Left colon (tissue), 2 donors: Measurements from ENCODE around the gene AKR7A2. TPM values are rescaled to one million over a fixed set of nuclear protein-coding genes. Genes with fewer than 3 reads are reported as not detected.

Experiments
- ATAC-seq: fragments of 200-7000 bp; cut with Tn5 transposase; one replicate; pipeline ENCODE4 v1.9.1; 2020; ENCODE audit warnings: mild to moderate bottlenecking, moderate library complexity
- DNase-seq, 2 donors: peaks; one replicate each; pipeline ENCODE4 v3.0.0-alpha.2; 2020
- intact Hi-C, 2 donors: fragments of 100-400 bp; cut with DNase I in 1 of 2; cut with micrococcal nuclease in 1 of 2; formaldehyde crosslinking; loops; one replicate each; pipeline versions ENCODE4 v1.11.2 to v1.14.0; 2022; cut with DNase I, micrococcal nuclease
- total RNA-seq, 2 donors: library from RNA; stranded (reverse); fragmentation: NEBNext Ultra II Directional; extraction: Animal tissue kit (Norgen Biotek cat#: 25700); gene quantifications; one replicate each; pipeline ENCODE4 v1.2.1, GENCODE V29; 2021
- donor health status: DM: no; HTN: no; CAD: no.
- donor health status: DM: yes; HTN: yes; CAD: no.

Gene AKR7A2
- total RNA-seq, 2 donors from 2014 or later = 98.7 to 104 TPM

GRCh38 chr1:19329611-19330010 is 17.7 kb upstream of the AKR7A2 start:
- ATAC-seq (no peak), DNase-seq (no peak)
- intact Hi-C loops = no loop called here

- DNase-seq (no peak), ATAC-seq (no peak)
- intact Hi-C loops = no loop called here
These were observed 17.2 kb upstream of the AKR7A2 start for GRCh38 chr1:19329188-19329587.

- intact Hi-C loops = no loop called here
- DNase-seq (no peak), ATAC-seq (no peak)
These were observed 16.5 kb upstream of the AKR7A2 start for GRCh38 chr1:19328486-19328885.

- intact Hi-C loops = no loop called here
These were observed 15.8 kb upstream of the AKR7A2 start for GRCh38 chr1:19327736-19328135.

GRCh38 chr1:19327301-19327700 is 15.4 kb upstream of the AKR7A2 start:
- intact Hi-C loops = no loop called here
- ATAC-seq = no peak
- DNase-seq = no peak

More at GRCh38 chr1:19327736-19328135, 15.8 kb upstream of the AKR7A2 start:
- no peak for DNase-seq
- no peak for ATAC-seq

- intact Hi-C loops = no loop called here
- no peak for DNase-seq
- no peak for ATAC-seq
These were observed 14.8 kb upstream of the AKR7A2 start for GRCh38 chr1:19326748-19327065.

- no peak for ATAC-seq
- intact Hi-C loops = no loop called here
- no peak for DNase-seq
These were observed 14.2 kb upstream of the AKR7A2 start for GRCh38 chr1:19325958-19326747.

GRCh38 chr1:19325368-19325957 is 13.5 kb upstream of the AKR7A2 start:
- DNase-seq (no peak), ATAC-seq (no peak)
- intact Hi-C loops = no loop called here

- intact Hi-C loops = no loop called here
- ATAC-seq (no peak), DNase-seq (no peak)
These were observed 12.7 kb upstream of the AKR7A2 start for GRCh38 chr1:19324665-19324990.

GRCh38 chr1:19323987-19324664 is 12.2 kb upstream of the AKR7A2 start:
- ATAC-seq = no peak
- intact Hi-C loops = no loop called here
- DNase-seq = no peak

GRCh38 chr1:19322481-19322880 is 10.5 kb upstream of the AKR7A2 start:
- DNase-seq (no peak), ATAC-seq (no peak)
- intact Hi-C loops = no loop called here

- intact Hi-C loops = no loop called here
- DNase-seq = no peak
These were observed 9.1 kb upstream of the AKR7A2 start for GRCh38 chr1:19321071-19321470.

GRCh38 chr1:19319196-19319595 is 7.3 kb upstream of the AKR7A2 start:
- DNase-seq (no peak), ATAC-seq (no peak)
- intact Hi-C loops = no loop called here

More at GRCh38 chr1:19321071-19321470, 9.1 kb upstream of the AKR7A2 start:
- ATAC-seq = no peak

GRCh38 chr1:19317126-19317910 is 5.4 kb upstream of the AKR7A2 start:
- DNase-seq = no peak
- no peak for ATAC-seq

GRCh38 chr1:19315378-19316198 is 3.6 kb upstream of the AKR7A2 start:
- intact Hi-C loops = no loop called here
- no peak for ATAC-seq
- no peak for DNase-seq

More at GRCh38 chr1:19317126-19317910, 5.4 kb upstream of the AKR7A2 start:
- intact Hi-C loops = no loop called here

GRCh38 chr1:19313961-19314882 is 2.3 kb upstream of the AKR7A2 start:
- intact Hi-C loops = no loop called here
- ATAC-seq = no peak
- no peak for DNase-seq

GRCh38 chr1:19313636-19313959 is 1.7 kb upstream of the AKR7A2 start:
- DNase-seq (no peak), ATAC-seq (no peak)
- intact Hi-C loops = no loop called here
